Thoracic aorta endothelial cell (primary cell): Measurements from ENCODE around the gene CYB5D1. TPM values are rescaled to one million over a fixed set of nuclear protein-coding genes. Genes with fewer than 3 reads are reported as not detected.

Experiments
- small RNA-seq: library from RNA; depleted of rRNA; stranded (forward); fragments of <200 nt; gene quantifications from one replicate; pipeline ENCODE3, GENCODE V24; 2012
- total RNA-seq: library from RNA; depleted of rRNA; stranded (reverse); fragments of >200 nt; gene quantifications from 2 replicates; pipeline ENCODE4 v1.2.3, GENCODE V29; 2012

The CYB5D1 gene
- 10.1 and 13.9 TPM in 2 replicates for total RNA-seq

GRCh38 chr17:7857713-7858521 lies at the start of gene CYB5D1:
CYB5D1 (plus strand) TSS chr17:7858003; CDS start chr17:7858135, 132 bp downstream.

GRCh38 chr17:7833795-7834541 lies 23.8 kb upstream of the CYB5D1 start, which contains the start of gene KDM6B:
KDM6B (plus strand) TSS chr17:7834217; CDS start chr17:7845555, 11,338 bp downstream.

DNA sequence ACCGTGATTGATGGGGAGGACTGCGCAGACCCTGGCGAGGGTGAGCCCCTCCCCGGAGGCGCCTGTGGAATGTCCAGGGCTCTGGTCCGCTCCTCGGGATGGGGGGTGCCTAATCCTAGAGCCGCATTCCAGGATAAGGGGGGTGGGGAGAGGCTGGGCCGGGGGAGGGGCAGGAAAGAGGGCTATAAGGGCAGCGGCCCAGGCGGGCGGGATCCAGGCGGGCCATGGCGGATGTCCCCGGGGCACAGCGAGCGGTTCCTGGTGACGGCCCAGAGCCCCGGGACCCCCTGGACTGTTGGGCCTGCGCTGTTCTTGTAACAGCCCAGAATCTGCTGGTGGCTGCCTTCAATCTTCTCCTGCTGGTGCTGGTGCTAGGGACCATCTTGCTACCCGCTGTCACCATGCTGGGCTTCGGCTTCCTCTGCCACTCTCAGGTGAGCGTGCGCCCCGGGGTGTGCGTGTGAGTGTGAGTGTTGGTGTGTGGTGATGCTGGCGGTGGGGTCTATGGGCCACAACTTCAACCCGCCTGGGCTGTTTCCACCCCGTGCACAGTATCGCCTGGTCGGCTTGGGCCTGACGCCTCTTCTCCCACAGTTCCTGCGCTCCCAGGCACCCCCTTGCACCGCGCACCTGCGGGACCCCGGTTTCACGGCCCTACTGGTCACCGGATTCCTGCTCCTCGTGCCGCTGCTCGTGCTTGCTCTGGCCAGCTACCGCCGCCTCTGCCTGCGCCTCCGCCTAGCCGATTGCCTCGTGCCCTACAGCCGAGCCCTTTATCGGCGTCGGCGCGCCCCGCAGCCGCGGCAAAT lies 2.7 kb upstream of the CYB5D1 start, which contains the start of gene TMEM88:
TMEM88 (plus strand) TSS at position 216 of the 809 bp plus-strand sequence; CDS start at position 225, 9 bp downstream.

GRCh38 chr17:7856811-7857712 lies 741 bp upstream of the CYB5D1 start, which contains the start of gene NAA38:
NAA38 (minus strand) TSS chr17:7857559; CDS start chr17:7857463, 96 bp downstream.

GRCh38 chr17:7888184-7888920 lies 30.5 kb downstream of the CYB5D1 start, which contains the start of gene CHD3:
CHD3 (plus strand) TSS chr17:7888789; CDS start chr17:7889001, 212 bp downstream.

Small RNA genes within 50 kb of the gene (small RNA-seq; reads per million reads assigned to genes)
- gene SCARNA21, result 5.8 reads per million, percentile 84 among the genes with 10 or more reads in this experiment

Other genes starting within 250 kb of the CYB5D1 start
- 30.5 and 33.8 TPM in 2 replicates for gene FXR2, start 243.1 kb upstream of the CYB5D1 start, total RNA-seq
- 21.8 and 24.5 TPM in 2 replicates for gene SAT2, start 230.2 kb upstream of the CYB5D1 start, total RNA-seq
- gene SHBG, start 227.9 kb upstream of the CYB5D1 start, total RNA-seq, result not detected in 2 replicates
- not detected in 2 replicates for gene ATP1B2, start 207.1 kb upstream of the CYB5D1 start, total RNA-seq
- gene TP53, start 170.5 kb upstream of the CYB5D1 start, total RNA-seq, result 84.7 and 89.0 TPM in 2 replicates
- gene WRAP53, start 169.5 kb upstream of the CYB5D1 start, total RNA-seq, result 14.0 and 18.1 TPM in 2 replicates
- 0.36 and 0.53 TPM in 2 replicates for gene EFNB3, start 152.8 kb upstream of the CYB5D1 start, total RNA-seq
- gene DNAH2, start 140.3 kb upstream of the CYB5D1 start, total RNA-seq, result 0.36 TPM in 1 of 2 replicates, not detected in the other
- gene KDM6B, start 23.8 kb upstream of the CYB5D1 start, total RNA-seq, result 5.3 and 8.9 TPM in 2 replicates
- gene TMEM88, start 2.9 kb upstream of the CYB5D1 start, total RNA-seq, result 6.5 and 32.5 TPM in 2 replicates
- 53.8 and 65.8 TPM in 2 replicates for gene NAA38, start 444 bp upstream of the CYB5D1 start, total RNA-seq
- gene CHD3, start 30.8 kb downstream of the CYB5D1 start, total RNA-seq, result 87.8 and 102 TPM in 2 replicates
- 0.80 and 2.2 TPM in 2 replicates for gene RNF227, start 58.3 kb downstream of the CYB5D1 start, total RNA-seq
- 0.72 and 1.2 TPM in 2 replicates for gene KCNAB3, start 71.9 kb downstream of the CYB5D1 start, total RNA-seq
- gene TRAPPC1, start 73.9 kb downstream of the CYB5D1 start, total RNA-seq, result 45.9 and 46.4 TPM in 2 replicates
- gene CNTROB, start 74.2 kb downstream of the CYB5D1 start, total RNA-seq, result 21.4 and 28.9 TPM in 2 replicates
- gene GUCY2D, start 144.6 kb downstream of the CYB5D1 start, total RNA-seq, result not detected in 2 replicates
- gene ALOX15B, start 181.1 kb downstream of the CYB5D1 start, total RNA-seq, result not detected in 2 replicates
- gene ALOX12B, start 229.7 kb downstream of the CYB5D1 start, total RNA-seq, result not detected in 2 replicates